Upper lobe of left lung (tissue), 6 donors: ENCODE measurements around the gene PACS1. TPM values are rescaled to one million over a fixed set of nuclear protein-coding genes. Genes with fewer than 3 reads are reported as not detected.

ENCODE experiments used
- ATAC-seq, 2 donors: fragments of 200-7000 bp; cut with Tn5 transposase; one replicate each; pipeline ENCODE4 v1.9.1; 2022; ENCODE audit warnings: mild to moderate bottlenecking in 2 of 2, moderate library complexity in 2 of 2; ENCODE audit not compliant: low FRiP score in 2 of 2
- DNase-seq, 2 donors: peaks; one replicate each; pipeline ENCODE4 v3.0.0-alpha.2; 2019 to 2020
- H3K27ac ChIP-seq, 4 donors: fragments of 200-600 bp; sonication (generic); one replicate each; pipeline ENCODE4 v1.5.1; 2016 to 2019
- H3K27me3 ChIP-seq, 4 donors: fragments of 200-600 bp; sonication (generic); one replicate each; pipeline ENCODE4 v1.5.1; 2017 to 2019
- H3K36me3 ChIP-seq, 4 donors: fragments of 200-600 bp; sonication (generic); one replicate each; pipeline ENCODE4 v1.5.1; 2016 to 2019
- H3K4me1 ChIP-seq, 4 donors: fragments of 200-600 bp; sonication (generic); one replicate each; pipeline ENCODE4 v1.5.1; 2018 to 2019
- H3K4me3 ChIP-seq, 4 donors: fragments of 200-600 bp; sonication (generic); one replicate each; pipeline ENCODE4 v1.5.1; 2017 to 2019; ENCODE audit warnings: mild to moderate bottlenecking in 2 of 4, moderate library complexity in 1 of 4
- H3K9me3 ChIP-seq, 4 donors: fragments of 200-600 bp; sonication (generic); one replicate each; pipeline ENCODE4 v1.5.1; 2018 to 2019
- EP300 ChIP-seq, 4 donors: sonication (generic); formaldehyde crosslinking; IDR thresholded peaks; one replicate each; pipeline ENCODE4 v1.5.1; 2017; ENCODE audit warnings: antibody characterized with exemption in 4 of 4, control low read depth in 2 of 4
- POLR2A ChIP-seq, 4 donors: fragments of 450-650 bp; IDR thresholded peaks; one replicate each; pipeline ENCODE4 v1.5.1; 2016 to 2017; ENCODE audit warnings: antibody characterized with exemption in 4 of 4, mild to moderate bottlenecking in 2 of 4
- POLR2AphosphoS5 ChIP-seq, 2 donors: sonication (generic); formaldehyde crosslinking; IDR thresholded peaks; one replicate each; pipeline ENCODE4 v1.5.1; 2017; ENCODE audit warnings: antibody characterized with exemption in 2 of 2
- WGBS, 2 donors: methylation state at CpG; one replicate each; pipeline ENCODE4 v1.1.5; 2017 to 2018; 5-methylcytosine and 5-hydroxymethylcytosine counted together
- total RNA-seq, 6 donors: library from RNA; depleted of rRNA in 4 of 6; stranded (reverse); fragments of >200 nt in 4 of 6; gene quantifications; one replicate each; pipeline versions ENCODE4 v1.1.0 to v1.2.1, GENCODE V29; 2016 to 2021
- TF ChIP-seq, protein P1 (sequence below), 6 experiments: fragments of 450-650 bp in 4 of 6; fragments of 200-600 bp in 2 of 6; sonication (generic) in 2 of 6; IDR thresholded peaks; one replicate each; pipeline ENCODE4 v1.5.1; 2016 to 2019; ENCODE audit warnings: antibody characterized with exemption in 6 of 6
- donor health status: DM: no; HTN: no; CAD: no; lungs with moderate emphysema.
- donor health status: DM: no; HTN: yes; CAD: no; lungs with severe emphysema.

The PACS1 gene
- total RNA-seq, 6 donors from 2014 or later, result 39.8 to 123 (median 51.1) TPM

DNA sequence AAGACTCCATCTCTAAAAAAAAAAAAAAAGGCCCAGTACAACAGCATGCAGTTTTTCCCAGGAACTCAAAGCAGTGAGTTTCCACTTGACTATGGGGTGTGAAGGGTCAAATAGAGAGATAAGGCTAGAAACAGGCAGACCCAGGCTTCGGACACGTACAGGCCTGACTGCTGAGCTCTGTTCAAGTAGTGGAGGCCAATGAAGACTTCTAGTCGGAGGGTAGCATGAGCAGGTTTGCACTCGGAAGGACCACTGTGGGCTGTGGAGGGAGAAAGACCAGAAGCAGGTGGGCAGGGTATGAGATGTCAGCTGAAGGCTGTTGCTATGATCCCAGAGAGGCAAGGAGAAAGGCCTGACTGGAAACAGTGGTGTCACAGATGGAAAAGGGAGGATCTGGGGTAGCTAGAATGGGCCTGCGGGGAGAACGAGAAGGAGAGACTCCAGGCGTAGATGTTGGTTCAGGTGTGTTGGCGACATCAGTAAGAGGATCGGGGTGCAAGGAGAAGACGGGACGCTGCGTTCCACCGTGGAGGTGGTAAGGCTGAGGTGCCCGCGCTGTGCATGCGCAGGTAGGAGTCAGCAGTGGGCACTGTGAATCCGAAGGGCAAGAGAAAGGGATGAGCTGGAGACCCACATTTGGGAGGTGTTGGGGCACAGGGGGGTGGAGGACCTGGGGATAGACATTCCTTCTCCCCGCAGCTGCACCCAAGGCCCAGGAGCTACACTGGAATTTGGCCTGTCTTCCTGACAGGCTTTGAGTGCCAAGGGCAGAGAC lies 149.0 kb downstream of the PACS1 start:
- Histone ChIP-seq H3K36me3 (peaks cover 11 to 70% (median 51%) of the 10 kb centered on the region in 4 donors), H3K4me1 (no peaks in the 10 kb centered on the region), H3K9me3 (no peaks in the 10 kb centered on the region), H3K27me3 (no peaks in the 10 kb centered on the region), H3K4me3 (no peak overlapping the region), H3K27ac (no peak overlapping the region)
- 91 to 95% methylated on average over 18 of the region's 18 CpGs for WGBS, 2 donors
- TF ChIP-seq EP300 (IDR thresholded peaks at IDR 0.05) (no peak), POLR2A (IDR thresholded peaks at IDR 0.05) (no peak), POLR2AphosphoS5 (IDR thresholded peaks at IDR 0.05) (no peak)
- TF ChIP-seq, protein P1, sequence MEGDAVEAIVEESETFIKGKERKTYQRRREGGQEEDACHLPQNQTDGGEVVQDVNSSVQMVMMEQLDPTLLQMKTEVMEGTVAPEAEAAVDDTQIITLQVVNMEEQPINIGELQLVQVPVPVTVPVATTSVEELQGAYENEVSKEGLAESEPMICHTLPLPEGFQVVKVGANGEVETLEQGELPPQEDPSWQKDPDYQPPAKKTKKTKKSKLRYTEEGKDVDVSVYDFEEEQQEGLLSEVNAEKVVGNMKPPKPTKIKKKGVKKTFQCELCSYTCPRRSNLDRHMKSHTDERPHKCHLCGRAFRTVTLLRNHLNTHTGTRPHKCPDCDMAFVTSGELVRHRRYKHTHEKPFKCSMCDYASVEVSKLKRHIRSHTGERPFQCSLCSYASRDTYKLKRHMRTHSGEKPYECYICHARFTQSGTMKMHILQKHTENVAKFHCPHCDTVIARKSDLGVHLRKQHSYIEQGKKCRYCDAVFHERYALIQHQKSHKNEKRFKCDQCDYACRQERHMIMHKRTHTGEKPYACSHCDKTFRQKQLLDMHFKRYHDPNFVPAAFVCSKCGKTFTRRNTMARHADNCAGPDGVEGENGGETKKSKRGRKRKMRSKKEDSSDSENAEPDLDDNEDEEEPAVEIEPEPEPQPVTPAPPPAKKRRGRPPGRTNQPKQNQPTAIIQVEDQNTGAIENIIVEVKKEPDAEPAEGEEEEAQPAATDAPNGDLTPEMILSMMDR (IDR thresholded peaks at IDR 0.05), result no peak
- DNase-seq, result peak in 1 of 2 donors; percentile 2
- ATAC-seq, result no peak

- TF ChIP-seq POLR2A (IDR thresholded peaks at IDR 0.05) (no peak), EP300 (IDR thresholded peaks at IDR 0.05) (no peak), POLR2AphosphoS5 (IDR thresholded peaks at IDR 0.05) (no peak)
- TF ChIP-seq, protein P1 (IDR thresholded peaks at IDR 0.05), result no peak
- WGBS, 2 donors, result 87 to 91% methylated on average over 16 to 19 of the region's 19 CpGs
- H3K9me3 ChIP-seq, result no peaks in the 10 kb centered on the region
- no peaks in the 10 kb centered on the region for H3K4me1 ChIP-seq
- ATAC-seq (no peak), DNase-seq (no peak)
- H3K27ac ChIP-seq, result no peak overlapping the region
- no peaks in the 10 kb centered on the region for H3K27me3 ChIP-seq
- peaks cover 11 to 75% (median 49%) of the 10 kb centered on the region in 4 donors for H3K36me3 ChIP-seq
- no peak overlapping the region for H3K4me3 ChIP-seq
These were observed 149.9 kb downstream of the PACS1 start for GRCh38 chr11:66219846-66220565.

- H3K36me3 ChIP-seq, result peaks cover 11 to 75% (median 46%) of the 10 kb centered on the region in 4 donors
- ATAC-seq (no peak), DNase-seq (no peak)
- no peaks in the 10 kb centered on the region for H3K9me3 ChIP-seq
- no peaks in the 10 kb centered on the region for H3K4me1 ChIP-seq
- H3K4me3 ChIP-seq, result no peak overlapping the region
- H3K27me3 ChIP-seq, result no peaks in the 10 kb centered on the region
- H3K27ac ChIP-seq, result no peak overlapping the region
- no peak for TF ChIP-seq POLR2A (IDR thresholded peaks at IDR 0.05)
- TF ChIP-seq EP300 (IDR thresholded peaks at IDR 0.05), result no peak
- TF ChIP-seq POLR2AphosphoS5 (IDR thresholded peaks at IDR 0.05), result no peak
- TF ChIP-seq, protein P1 (IDR thresholded peaks at IDR 0.05), result no peak
- WGBS, 2 donors, result 91 to 98% methylated on average over 6 of the region's 6 CpGs
These were observed 150.5 kb downstream of the PACS1 start for GRCh38 chr11:66220566-66220935.

DNA sequence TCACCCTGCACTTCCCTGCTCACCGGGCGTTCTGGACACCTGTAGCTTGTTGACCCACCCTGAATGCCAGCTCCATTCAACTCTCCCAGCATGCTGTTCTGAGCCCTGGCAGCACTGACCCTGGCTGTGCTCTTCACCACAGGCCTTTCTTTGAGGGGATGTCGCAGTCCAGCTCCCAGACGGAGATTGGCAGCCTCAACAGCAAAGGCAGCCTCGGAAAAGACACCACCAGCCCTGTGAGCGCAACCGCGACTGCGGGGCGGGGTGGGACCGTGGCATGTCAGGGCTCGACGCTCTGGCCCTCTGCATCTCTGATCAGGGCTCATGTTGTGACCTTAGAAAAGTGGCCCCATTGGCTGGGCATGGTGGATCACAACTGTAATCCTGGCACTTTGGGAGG lies 150.9 kb downstream of the PACS1 start:
- Histone ChIP-seq H3K27ac (no peak overlapping the region), H3K9me3 (no peaks in the 10 kb centered on the region), H3K4me1 (no peaks in the 10 kb centered on the region), H3K4me3 (no peak overlapping the region), H3K36me3 (peaks cover 11 to 71% (median 44%) of the 10 kb centered on the region in 4 donors), H3K27me3 (no peaks in the 10 kb centered on the region)
- WGBS, 2 donors, result 83 to 88% methylated on average over 5 to 13 of the region's 13 CpGs
- TF ChIP-seq POLR2AphosphoS5 (IDR thresholded peaks at IDR 0.05) (no peak), EP300 (IDR thresholded peaks at IDR 0.05) (no peak), POLR2A (IDR thresholded peaks at IDR 0.05) (no peak)
- TF ChIP-seq, protein P1 (IDR thresholded peaks at IDR 0.05), result no peak
- ATAC-seq (no peak), DNase-seq (peak in 1 of 2 donors; percentile 65)
